IPS-15b (cell line): ENCODE data around the gene WDFY1.

Experiments used
- H3K27me3 ChIP-seq: one replicate; pipeline ENCODE4 v1.6.1; 2013; ENCODE audit warnings: low read length; ENCODE audit not compliant: control insufficient read depth, insufficient read depth
- H3K36me3 ChIP-seq: one replicate; pipeline ENCODE4 v1.6.1; 2013; ENCODE audit warnings: low read length; ENCODE audit not compliant: control insufficient read depth, insufficient read depth
- H3K4me1 ChIP-seq: one replicate; pipeline ENCODE4 v1.6.1; 2013; ENCODE audit warnings: mild to moderate bottlenecking, low read length; ENCODE audit not compliant: control insufficient read depth, insufficient read depth
- H3K4me3 ChIP-seq: one replicate; pipeline ENCODE4 v1.5.1; 2013; ENCODE audit warnings: low read depth, low read length
- H3K9ac ChIP-seq: one replicate; pipeline ENCODE4 v1.6.1; 2013; ENCODE audit warnings: low read depth, mild to moderate bottlenecking, low read length
- H3K9me3 ChIP-seq: one replicate; pipeline ENCODE4 v1.6.1; 2013; ENCODE audit warnings: mild to moderate bottlenecking, low read length; ENCODE audit not compliant: control insufficient read depth, insufficient read depth

WDFY1 gene

DNA sequence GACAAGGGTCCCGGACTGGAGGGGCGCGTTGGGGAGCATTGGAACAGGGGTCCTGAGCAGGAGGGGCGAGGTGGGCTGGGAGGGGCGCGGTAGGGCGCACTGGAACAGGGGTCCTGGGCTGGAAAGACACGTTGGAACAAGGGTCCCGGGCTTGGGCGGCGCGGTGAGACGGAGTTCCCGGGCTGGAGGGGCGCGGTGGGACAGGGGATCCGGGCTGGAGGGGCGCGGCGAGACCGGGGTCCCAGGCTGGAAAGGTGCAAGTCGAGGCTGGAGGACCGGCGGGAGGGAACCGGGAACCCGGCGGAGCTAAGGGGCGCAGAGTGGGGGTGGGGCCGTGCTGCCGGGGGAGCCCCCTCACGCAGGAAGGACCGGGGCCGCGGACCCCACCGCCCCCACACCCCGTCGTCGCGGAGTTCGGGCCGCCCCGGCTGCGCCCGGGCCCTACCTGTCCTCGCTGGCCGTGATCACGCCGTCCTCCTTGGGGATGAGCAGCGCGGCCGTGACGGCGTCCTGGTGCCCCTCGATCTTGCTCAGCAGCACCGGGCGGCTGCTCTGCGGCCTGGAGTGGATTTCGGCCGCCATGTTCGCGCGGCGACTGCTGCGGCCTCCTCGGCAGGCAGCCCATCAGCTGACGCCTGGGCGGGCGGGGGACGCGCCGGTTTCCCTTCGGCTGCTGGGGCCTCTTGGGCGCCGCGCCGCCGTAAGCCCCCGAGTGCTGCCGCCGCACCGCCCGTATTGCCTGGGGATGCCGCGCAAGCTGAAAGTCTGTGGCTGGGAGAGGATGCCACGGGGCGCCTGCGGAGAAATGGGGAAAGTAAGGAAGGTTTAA, at the start of gene WDFY1:
Gene WDFY1 (minus strand): TSS at position 633 of the 829 bp plus-strand sequence. CDS start 51 bp downstream, at position 582.
- H3K9me3 ChIP-seq = no peaks in the 10 kb centered on the region
- peak within 1 kb of the TSS; percentile 88 for H3K4me3 ChIP-seq
- peak within 1 kb of the TSS; percentile 81 for H3K9ac ChIP-seq
- H3K36me3 ChIP-seq = no peaks in the 10 kb centered on the region
- peaks cover 15% of the 10 kb centered on the region for H3K4me1 ChIP-seq
- H3K27me3 ChIP-seq = no peaks in the 10 kb centered on the region

- H3K9me3 ChIP-seq = no peaks in the 10 kb centered on the region
- H3K9ac ChIP-seq = no peak overlapping the region
- H3K4me1 ChIP-seq = no peaks in the 10 kb centered on the region
- no peak overlapping the region for H3K4me3 ChIP-seq
- no peaks in the 10 kb centered on the region for H3K27me3 ChIP-seq
- peaks cover 3% of the 10 kb centered on the region for H3K36me3 ChIP-seq
These were observed 49.5 kb upstream of the WDFY1 start for GRCh38 chr2:223994562-223995162.

GRCh38 chr2:223993634-223994232, 48.6 kb upstream of the WDFY1 start:
- Histone ChIP-seq H3K9ac (no peak overlapping the region), H3K9me3 (no peaks in the 10 kb centered on the region), H3K4me3 (no peak overlapping the region), H3K27me3 (no peaks in the 10 kb centered on the region), H3K4me1 (no peaks in the 10 kb centered on the region), H3K36me3 (no peaks in the 10 kb centered on the region)

GRCh38 chr2:223991611-223992010, 46.5 kb upstream of the WDFY1 start:
- H3K36me3 ChIP-seq = peaks cover 4% of the 10 kb centered on the region
- H3K27me3 ChIP-seq = no peaks in the 10 kb centered on the region
- no peak overlapping the region for H3K9ac ChIP-seq
- no peak overlapping the region for H3K4me3 ChIP-seq
- H3K9me3 ChIP-seq = no peaks in the 10 kb centered on the region
- H3K4me1 ChIP-seq = no peaks in the 10 kb centered on the region

- H3K27me3 ChIP-seq = no peaks in the 10 kb centered on the region
- no peak overlapping the region for H3K4me3 ChIP-seq
- peaks cover 4% of the 10 kb centered on the region for H3K36me3 ChIP-seq
- H3K9me3 ChIP-seq = no peaks in the 10 kb centered on the region
- no peaks in the 10 kb centered on the region for H3K4me1 ChIP-seq
- no peak overlapping the region for H3K9ac ChIP-seq
These were observed 44.7 kb upstream of the WDFY1 start for GRCh38 chr2:223989856-223990232.

DNA sequence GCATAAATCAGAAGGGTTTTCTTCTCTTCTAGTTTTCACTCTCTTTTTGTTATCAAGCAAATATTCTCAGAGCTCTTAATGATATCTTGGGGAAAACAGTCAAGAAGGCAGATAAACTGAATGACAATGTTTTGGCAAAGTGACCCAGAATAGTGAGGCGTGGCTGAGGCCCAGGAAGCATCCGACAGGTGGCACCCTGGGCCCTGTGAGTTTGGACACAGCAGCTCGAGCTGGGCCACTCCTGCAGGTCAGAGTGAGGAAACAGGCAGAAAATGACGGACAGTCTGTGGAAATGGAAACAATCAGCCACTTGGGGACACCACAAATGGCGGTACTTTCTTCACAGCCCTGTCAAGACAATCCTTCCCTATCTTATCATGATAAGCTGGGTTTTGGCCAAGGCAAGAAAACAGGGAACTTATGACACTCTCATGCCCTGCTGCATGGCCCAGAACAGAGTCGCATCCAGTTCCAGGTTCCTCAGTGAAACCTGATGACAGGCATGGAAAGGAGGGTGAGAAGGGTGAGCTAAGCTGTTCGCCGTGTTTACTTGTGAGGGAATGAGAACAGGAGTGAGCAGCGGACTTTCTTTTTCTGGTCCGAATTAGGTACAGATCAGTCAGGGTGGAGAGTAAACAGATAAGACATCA, 44.2 kb upstream of the WDFY1 start:
- peaks cover 9% of the 10 kb centered on the region for H3K36me3 ChIP-seq
- H3K27me3 ChIP-seq = no peaks in the 10 kb centered on the region
- no peaks in the 10 kb centered on the region for H3K9me3 ChIP-seq
- no peak overlapping the region for H3K4me3 ChIP-seq
- no peaks in the 10 kb centered on the region for H3K4me1 ChIP-seq
- H3K9ac ChIP-seq = no peak overlapping the region

- no peak overlapping the region for H3K4me3 ChIP-seq
- peaks cover 5% of the 10 kb centered on the region for H3K36me3 ChIP-seq
- no peaks in the 10 kb centered on the region for H3K9me3 ChIP-seq
- H3K4me1 ChIP-seq = no peaks in the 10 kb centered on the region
- no peak overlapping the region for H3K9ac ChIP-seq
- no peaks in the 10 kb centered on the region for H3K27me3 ChIP-seq
These were observed 36.1 kb upstream of the WDFY1 start for GRCh38 chr2:223981241-223981640.

DNA sequence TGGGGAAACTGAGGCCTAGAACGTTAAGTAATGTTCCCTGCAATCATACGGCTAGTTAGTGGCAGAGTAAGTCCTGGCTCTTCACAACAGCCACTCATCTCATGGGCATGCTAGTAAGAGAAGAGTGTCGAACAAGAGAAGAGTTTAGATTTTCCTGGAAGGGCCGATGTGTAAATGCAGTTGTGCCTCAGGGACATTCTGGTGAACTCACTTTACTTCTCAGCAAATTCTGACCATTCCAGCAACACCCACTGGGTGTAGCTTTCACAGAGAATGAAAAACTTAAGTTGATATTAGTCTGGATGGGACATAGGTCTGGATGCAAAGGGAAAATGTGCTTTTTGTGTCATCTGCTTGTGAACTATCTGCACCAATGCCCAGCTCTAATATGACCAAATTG, 35.7 kb upstream of the WDFY1 start:
- H3K9me3 ChIP-seq = no peaks in the 10 kb centered on the region
- no peak overlapping the region for H3K4me3 ChIP-seq
- H3K36me3 ChIP-seq = peaks cover 5% of the 10 kb centered on the region
- no peak overlapping the region for H3K9ac ChIP-seq
- H3K27me3 ChIP-seq = no peaks in the 10 kb centered on the region
- no peaks in the 10 kb centered on the region for H3K4me1 ChIP-seq

DNA sequence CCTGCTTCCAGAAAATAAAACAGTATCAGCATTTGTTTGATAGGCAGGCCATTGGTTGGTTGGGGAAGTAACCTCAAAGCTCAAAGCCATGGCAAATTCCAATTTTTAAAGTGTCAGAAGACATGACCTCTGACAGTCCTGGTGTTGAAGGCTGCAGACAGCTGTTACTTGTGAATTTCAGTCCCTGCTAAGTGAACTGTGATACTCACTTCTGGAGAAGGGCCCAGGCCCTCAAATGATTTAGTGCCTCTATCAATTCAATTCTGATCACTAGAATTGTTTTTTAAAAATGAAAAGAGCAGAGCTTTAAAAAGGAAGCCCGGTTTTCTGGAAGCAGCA, 35.2 kb upstream of the WDFY1 start:
- H3K9ac ChIP-seq = no peak overlapping the region
- no peak overlapping the region for H3K4me3 ChIP-seq
- H3K27me3 ChIP-seq = no peaks in the 10 kb centered on the region
- H3K9me3 ChIP-seq = no peaks in the 10 kb centered on the region
- H3K4me1 ChIP-seq = no peaks in the 10 kb centered on the region
- peaks cover 5% of the 10 kb centered on the region for H3K36me3 ChIP-seq

DNA sequence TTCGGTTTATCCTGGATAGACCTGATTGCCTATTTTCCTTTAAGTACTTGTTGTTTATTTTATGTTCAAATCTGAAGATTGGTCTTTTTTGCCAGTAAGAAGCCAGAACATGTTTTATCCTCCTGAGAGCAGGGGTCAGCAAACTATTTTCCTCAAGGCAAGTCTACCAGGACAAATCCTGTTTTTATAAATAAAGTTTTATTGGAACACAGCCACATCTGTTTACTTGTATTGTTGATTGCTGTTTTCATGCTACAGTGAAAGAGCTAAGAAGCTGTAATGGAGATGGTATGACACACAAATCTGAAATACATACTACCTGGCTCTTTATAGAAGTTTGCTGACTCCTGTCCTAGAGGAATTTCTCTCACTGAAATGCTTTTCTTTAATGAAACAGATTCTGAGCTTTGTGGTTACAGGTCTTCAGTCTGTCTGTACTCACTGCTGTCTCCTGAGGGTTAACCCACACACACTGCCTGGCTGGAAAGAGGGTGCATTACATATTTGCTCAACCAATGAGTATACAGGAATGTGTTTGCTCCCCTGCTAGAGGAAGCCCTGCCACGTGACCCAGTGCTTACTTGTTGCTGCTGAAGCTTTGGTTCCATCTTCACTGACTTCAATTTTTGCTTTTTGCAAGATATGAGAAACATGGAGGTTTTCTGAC, 34.7 kb upstream of the WDFY1 start:
- Histone ChIP-seq H3K36me3 (peaks cover 5% of the 10 kb centered on the region), H3K27me3 (no peaks in the 10 kb centered on the region), H3K9ac (no peak overlapping the region), H3K4me1 (no peaks in the 10 kb centered on the region), H3K9me3 (no peaks in the 10 kb centered on the region), H3K4me3 (no peak overlapping the region)

- Histone ChIP-seq H3K4me1 (no peaks in the 10 kb centered on the region), H3K36me3 (no peaks in the 10 kb centered on the region), H3K27me3 (no peaks in the 10 kb centered on the region), H3K4me3 (no peak overlapping the region), H3K9me3 (no peaks in the 10 kb centered on the region), H3K9ac (no peak overlapping the region)
These were observed 33.3 kb upstream of the WDFY1 start for GRCh38 chr2:223978451-223978850.
